Fibroblast of lung (primary cell): ENCODE results near the gene CFB.

Experiments
- EZH2 ChIP-seq: IDR thresholded peaks from 2 replicates; pipeline ENCODE4 v1.5.1; 2012; ENCODE audit warnings: low read length, control low read depth, mild to moderate bottlenecking; ENCODE audit errors: missing control alignments
- TF ChIP-seq, protein P1 (sequence below), 2 donors: IDR thresholded peaks in 1 of 2; conservative IDR thresholded peaks in 1 of 2; 1 replicate in 1 of 2; 2 replicates in 1 of 2; pipeline ENCODE4 v1.5.1; 2011 to 2012; ENCODE audit warnings: low read length in 2 of 2, control low read depth in 1 of 2, inconsistent platforms in 1 of 2, low read depth in 1 of 2, mild to moderate bottlenecking in 1 of 2

DNA sequence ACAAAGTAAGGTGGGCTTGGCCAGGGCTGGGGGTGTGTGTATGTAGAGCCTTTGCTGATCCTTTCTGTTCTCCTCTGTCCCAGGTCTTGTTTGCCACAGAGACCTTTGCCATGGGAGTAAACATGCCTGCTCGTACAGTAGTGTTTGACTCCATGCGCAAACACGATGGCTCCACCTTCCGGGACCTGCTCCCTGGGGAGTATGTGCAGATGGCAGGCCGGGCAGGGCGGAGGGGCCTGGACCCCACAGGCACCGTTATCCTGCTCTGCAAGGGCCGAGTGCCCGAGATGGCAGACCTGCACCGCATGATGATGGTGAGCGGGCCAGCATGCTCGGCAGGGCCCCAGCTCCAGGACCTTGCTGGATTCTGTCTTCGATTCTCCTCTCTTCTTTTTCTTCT, 19.8 kb downstream of the CFB start:
- TF ChIP-seq, protein P1, sequence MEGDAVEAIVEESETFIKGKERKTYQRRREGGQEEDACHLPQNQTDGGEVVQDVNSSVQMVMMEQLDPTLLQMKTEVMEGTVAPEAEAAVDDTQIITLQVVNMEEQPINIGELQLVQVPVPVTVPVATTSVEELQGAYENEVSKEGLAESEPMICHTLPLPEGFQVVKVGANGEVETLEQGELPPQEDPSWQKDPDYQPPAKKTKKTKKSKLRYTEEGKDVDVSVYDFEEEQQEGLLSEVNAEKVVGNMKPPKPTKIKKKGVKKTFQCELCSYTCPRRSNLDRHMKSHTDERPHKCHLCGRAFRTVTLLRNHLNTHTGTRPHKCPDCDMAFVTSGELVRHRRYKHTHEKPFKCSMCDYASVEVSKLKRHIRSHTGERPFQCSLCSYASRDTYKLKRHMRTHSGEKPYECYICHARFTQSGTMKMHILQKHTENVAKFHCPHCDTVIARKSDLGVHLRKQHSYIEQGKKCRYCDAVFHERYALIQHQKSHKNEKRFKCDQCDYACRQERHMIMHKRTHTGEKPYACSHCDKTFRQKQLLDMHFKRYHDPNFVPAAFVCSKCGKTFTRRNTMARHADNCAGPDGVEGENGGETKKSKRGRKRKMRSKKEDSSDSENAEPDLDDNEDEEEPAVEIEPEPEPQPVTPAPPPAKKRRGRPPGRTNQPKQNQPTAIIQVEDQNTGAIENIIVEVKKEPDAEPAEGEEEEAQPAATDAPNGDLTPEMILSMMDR (conservative IDR thresholded peaks at IDR 0.05 in 1 of 2, IDR thresholded peaks at IDR 0.05 in 1 of 2; ENCODE audit: low read depth in 1 of 2, low read length in 2 of 2) = no peak
- TF ChIP-seq EZH2 = no peak
